Measurements from ENCODE around the gene SLC1A5.

DNA sequence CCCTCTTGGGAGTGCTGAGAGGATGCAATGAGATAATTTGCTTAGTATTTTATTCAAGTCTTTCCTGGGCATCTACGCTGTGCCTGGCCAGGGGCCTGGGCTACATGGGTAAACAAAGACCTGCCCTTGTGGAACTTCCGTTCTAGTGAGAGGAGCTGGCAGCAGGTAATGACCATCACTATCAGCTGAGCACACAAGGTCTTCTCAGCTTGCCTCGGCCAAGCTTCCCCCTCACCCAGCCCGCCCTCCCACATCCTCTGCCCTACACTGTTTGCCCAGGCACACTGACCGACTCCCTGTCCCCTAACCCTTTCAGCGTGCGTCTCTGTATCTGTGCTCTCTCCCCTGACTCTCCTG is 51.1 kb downstream of the SLC1A5 start:
- TF ChIP-seq, protein P1, sequence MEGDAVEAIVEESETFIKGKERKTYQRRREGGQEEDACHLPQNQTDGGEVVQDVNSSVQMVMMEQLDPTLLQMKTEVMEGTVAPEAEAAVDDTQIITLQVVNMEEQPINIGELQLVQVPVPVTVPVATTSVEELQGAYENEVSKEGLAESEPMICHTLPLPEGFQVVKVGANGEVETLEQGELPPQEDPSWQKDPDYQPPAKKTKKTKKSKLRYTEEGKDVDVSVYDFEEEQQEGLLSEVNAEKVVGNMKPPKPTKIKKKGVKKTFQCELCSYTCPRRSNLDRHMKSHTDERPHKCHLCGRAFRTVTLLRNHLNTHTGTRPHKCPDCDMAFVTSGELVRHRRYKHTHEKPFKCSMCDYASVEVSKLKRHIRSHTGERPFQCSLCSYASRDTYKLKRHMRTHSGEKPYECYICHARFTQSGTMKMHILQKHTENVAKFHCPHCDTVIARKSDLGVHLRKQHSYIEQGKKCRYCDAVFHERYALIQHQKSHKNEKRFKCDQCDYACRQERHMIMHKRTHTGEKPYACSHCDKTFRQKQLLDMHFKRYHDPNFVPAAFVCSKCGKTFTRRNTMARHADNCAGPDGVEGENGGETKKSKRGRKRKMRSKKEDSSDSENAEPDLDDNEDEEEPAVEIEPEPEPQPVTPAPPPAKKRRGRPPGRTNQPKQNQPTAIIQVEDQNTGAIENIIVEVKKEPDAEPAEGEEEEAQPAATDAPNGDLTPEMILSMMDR (IDR thresholded peaks at IDR 0.05; ENCODE audit: borderline replicate concordance, extremely low read depth, low read length, poor library complexity, severe bottlenecking), result no peak
- TF ChIP-seq EZH2 (IDR thresholded peaks at IDR 0.05; ENCODE audit: borderline replicate concordance, low read depth, low read length, severe bottlenecking), result no peak

Data from DND-41 (cell line).